ENCODE results near the gene HTRA1. TPM values are rescaled to one million over a fixed set of nuclear protein-coding genes. Genes with fewer than 3 reads are reported as not detected.

Gene HTRA1
- total RNA-seq, 1 experiment from 2014 or later: 0.39 TPM

GRCh38 chr10:122499491-122499941 is 38.2 kb downstream of the HTRA1 start:
- H3K27me3 ChIP-seq (ENCODE audit: insufficient read depth, low read length): no peaks in the 10 kb centered on the region
- H3K4me3 ChIP-seq (replicated peaks in 1 of 2; ENCODE audit: low read depth in 1 of 2, low read length in 2 of 2): no peak overlapping the region
- H3K36me3 ChIP-seq (ENCODE audit: control insufficient read depth in 1 of 2, insufficient read depth in 2 of 2, low read length in 2 of 2): no peaks in the 10 kb centered on the region
- H3K9ac ChIP-seq (ENCODE audit: low read length): no peak overlapping the region
- CTCF ChIA-PET: interaction anchor here (2.3 kb wide), 1 partner anchor 66 kb away, joined by 9 read pairs; no protein-coding TSS in a partner anchor
- no peak overlapping the region for H3K27ac ChIP-seq (ENCODE audit: low read depth, low read length)
- no peaks in the 10 kb centered on the region for H3K9me3 ChIP-seq (ENCODE audit: control insufficient read depth in 1 of 2, insufficient read depth in 1 of 2, low read depth in 1 of 2, low read length in 2 of 2)
- POLR2A ChIA-PET: no interaction called here
- BruUV-seq (replicated peaks): no TSS peak
- H3K4me2 ChIP-seq (ENCODE audit: low read length): no peak overlapping the region
- no peaks in the 10 kb centered on the region for H3K79me2 ChIP-seq (ENCODE audit: insufficient read depth, low read length)
- peaks cover 13 to 33% of the 10 kb centered on the region in 2 experiments for H3K4me1 ChIP-seq (ENCODE audit: control insufficient read depth in 1 of 2, insufficient read depth in 2 of 2, low read length in 2 of 2)
- RAD21 ChIA-PET (ENCODE audit: low non-redundant PET in 1 of 2, low total read pairs in 2 of 2, uncharacterized antibody in 2 of 2, unreplicated experiment in 2 of 2): no interaction called here
- TF ChIP-seq MAX (IDR thresholded peaks at IDR 0.05) (peak; percentile 44; the same call in 1 of the 2 replicates), SRF (IDR thresholded peaks at IDR 0.05; ENCODE audit: low read depth) (no peak), POLR2AphosphoS5 (IDR thresholded peaks at IDR 0.05; ENCODE audit: low read depth, low read length) (no peak)
- ATAC-seq (no peak), DNase-seq (ENCODE audit: low read depth, low spot score) (no peak)
- H2AFZ ChIP-seq (ENCODE audit: low read depth, low read length, poor library complexity, severe bottlenecking): no peak overlapping the region
- no peaks in the 10 kb centered on the region for H4K20me1 ChIP-seq (ENCODE audit: insufficient read depth)
- no peaks in the 10 kb centered on the region for H3K9me2 ChIP-seq (ENCODE audit: insufficient read depth)
- intact Hi-C loops (cut with micrococcal nuclease): no loop called here

- no peak overlapping the region for H3K27ac ChIP-seq (ENCODE audit: low read depth, low read length)
- peaks cover 13 to 31% of the 10 kb centered on the region in 2 experiments for H3K4me1 ChIP-seq (ENCODE audit: control insufficient read depth in 1 of 2, insufficient read depth in 2 of 2, low read length in 2 of 2)
- intact Hi-C loops (cut with micrococcal nuclease): no loop called here
- DNase-seq (ENCODE audit: low read depth, low spot score): no peak
- no peaks in the 10 kb centered on the region for H3K9me3 ChIP-seq (ENCODE audit: control insufficient read depth in 1 of 2, insufficient read depth in 1 of 2, low read depth in 1 of 2, low read length in 2 of 2)
- H3K4me3 ChIP-seq (replicated peaks in 1 of 2; ENCODE audit: low read depth in 1 of 2, low read length in 2 of 2): no peak overlapping the region
- no peaks in the 10 kb centered on the region for H3K36me3 ChIP-seq (ENCODE audit: control insufficient read depth in 1 of 2, insufficient read depth in 2 of 2, low read length in 2 of 2)
- no peak for TF ChIP-seq REST (IDR thresholded peaks at IDR 0.05; ENCODE audit: low read depth)
- TF ChIP-seq ZFX (IDR thresholded peaks at IDR 0.05): no peak
- no peak for TF ChIP-seq CBX3 (IDR thresholded peaks at IDR 0.05; ENCODE audit: low read depth)
- no peak for TF ChIP-seq SP1 (IDR thresholded peaks at IDR 0.05; ENCODE audit: low read depth)
- TF ChIP-seq ZBTB33 (IDR thresholded peaks at IDR 0.05; ENCODE audit: extremely low read depth, insufficient replicate concordance, low read length): no peak
- TF ChIP-seq TCF7L2 (IDR thresholded peaks at IDR 0.05; ENCODE audit: borderline replicate concordance, extremely low read depth, insufficient read depth, insufficient read length): no peak
- no peak for TF ChIP-seq EZH2 (IDR thresholded peaks at IDR 0.05)
- no peak for TF ChIP-seq SRF (IDR thresholded peaks at IDR 0.05; ENCODE audit: low read depth)
- H2AFZ ChIP-seq (ENCODE audit: low read depth, low read length, poor library complexity, severe bottlenecking): no peak overlapping the region
- no peak overlapping the region for H3K4me2 ChIP-seq (ENCODE audit: low read length)
- CTCF ChIA-PET: interaction anchor here (2.3 kb wide), 1 partner anchor 65 kb away, joined by 9 read pairs; no protein-coding TSS in a partner anchor
- ATAC-seq: no peak
- no peaks in the 10 kb centered on the region for H3K79me2 ChIP-seq (ENCODE audit: insufficient read depth, low read length)
- RAD21 ChIA-PET (ENCODE audit: low non-redundant PET in 1 of 2, low total read pairs in 2 of 2, uncharacterized antibody in 2 of 2, unreplicated experiment in 2 of 2): no interaction called here
- no peaks in the 10 kb centered on the region for H3K27me3 ChIP-seq (ENCODE audit: insufficient read depth, low read length)
- no TSS peak for BruUV-seq (replicated peaks)
- POLR2A ChIA-PET: no interaction called here
- H4K20me1 ChIP-seq (ENCODE audit: insufficient read depth): no peaks in the 10 kb centered on the region
- no peak overlapping the region for H3K9ac ChIP-seq (ENCODE audit: low read length)
- H3K9me2 ChIP-seq (ENCODE audit: insufficient read depth): no peaks in the 10 kb centered on the region
Measured at GRCh38 chr10:122500194-122500593, 38.8 kb downstream of the HTRA1 start.
